ENCODE results near the gene BRCA1.

Gene BRCA1

GRCh38 chr17:43090022-43090421 is 35.1 kb downstream of the BRCA1 start:
- peaks cover 68% of the 10 kb centered on the region for H3K36me3 ChIP-seq (ENCODE audit: insufficient read depth, low read length)
- no peak for DNase-seq (ENCODE audit: low read depth, low spot score)
- H3K9ac ChIP-seq (ENCODE audit: insufficient read length): no peak overlapping the region
- no peak overlapping the region for H3K27ac ChIP-seq
- TF ChIP-seq EZH2 (IDR thresholded peaks at IDR 0.05) (no peak), POLR2AphosphoS5 (IDR thresholded peaks at IDR 0.05; ENCODE audit: borderline replicate concordance, low read depth, low read length) (no peak), FOXP2 (optimal IDR thresholded peaks at IDR 0.05; ENCODE audit: control extremely low read depth, extremely low read length, insufficient read depth) (no peak)
- H3K4me3 ChIP-seq: no peak overlapping the region
- no peaks in the 10 kb centered on the region for H3K9me3 ChIP-seq (ENCODE audit: low read depth, low read length)

- Histone ChIP-seq H3K9me3 (ENCODE audit: low read depth, low read length) (no peaks in the 10 kb centered on the region), H3K9ac (ENCODE audit: insufficient read length) (no peak overlapping the region), H3K36me3 (ENCODE audit: insufficient read depth, low read length) (peaks cover 52% of the 10 kb centered on the region), H3K27ac (no peak overlapping the region), H3K4me3 (no peak overlapping the region)
- TF ChIP-seq POLR2AphosphoS5 (IDR thresholded peaks at IDR 0.05; ENCODE audit: borderline replicate concordance, low read depth, low read length) (no peak), EZH2 (IDR thresholded peaks at IDR 0.05) (no peak), FOXP2 (optimal IDR thresholded peaks at IDR 0.05; ENCODE audit: control extremely low read depth, extremely low read length, insufficient read depth) (no peak)
- no peak for DNase-seq (ENCODE audit: low read depth, low spot score)
Measured at GRCh38 chr17:43085474-43085873, 39.7 kb downstream of the BRCA1 start.

GRCh38 chr17:43079641-43080302 is 45.4 kb downstream of the BRCA1 start:
- TF ChIP-seq EZH2 (IDR thresholded peaks at IDR 0.05) (no peak), POLR2AphosphoS5 (IDR thresholded peaks at IDR 0.05; ENCODE audit: borderline replicate concordance, low read depth, low read length) (no peak), FOXP2 (optimal IDR thresholded peaks at IDR 0.05; ENCODE audit: control extremely low read depth, extremely low read length, insufficient read depth) (no peak)
- Histone ChIP-seq H3K9me3 (ENCODE audit: low read depth, low read length) (no peaks in the 10 kb centered on the region), H3K27ac (0 out of 2 replicates have a peak overlapping the region, but pooled peaks have one; percentile 10), H3K4me3 (no peak overlapping the region), H3K9ac (ENCODE audit: insufficient read length) (no peak overlapping the region), H3K36me3 (ENCODE audit: insufficient read depth, low read length) (peaks cover 43% of the 10 kb centered on the region)
- no peak for DNase-seq (ENCODE audit: low read depth, low spot score)

GRCh38 chr17:43074869-43075268 is 50.3 kb downstream of the BRCA1 start:
- DNase-seq (ENCODE audit: low read depth, low spot score): no peak
- TF ChIP-seq EZH2 (IDR thresholded peaks at IDR 0.05): no peak
- no peak for TF ChIP-seq POLR2AphosphoS5 (IDR thresholded peaks at IDR 0.05; ENCODE audit: borderline replicate concordance, low read depth, low read length)
- no peak for TF ChIP-seq FOXP2 (optimal IDR thresholded peaks at IDR 0.05; ENCODE audit: control extremely low read depth, extremely low read length, insufficient read depth)
- no peak overlapping the region for H3K4me3 ChIP-seq
- peaks cover 33% of the 10 kb centered on the region for H3K36me3 ChIP-seq (ENCODE audit: insufficient read depth, low read length)
- no peaks in the 10 kb centered on the region for H3K9me3 ChIP-seq (ENCODE audit: low read depth, low read length)
- H3K9ac ChIP-seq (ENCODE audit: insufficient read length): no peak overlapping the region
- H3K27ac ChIP-seq: no peak overlapping the region

DNA sequence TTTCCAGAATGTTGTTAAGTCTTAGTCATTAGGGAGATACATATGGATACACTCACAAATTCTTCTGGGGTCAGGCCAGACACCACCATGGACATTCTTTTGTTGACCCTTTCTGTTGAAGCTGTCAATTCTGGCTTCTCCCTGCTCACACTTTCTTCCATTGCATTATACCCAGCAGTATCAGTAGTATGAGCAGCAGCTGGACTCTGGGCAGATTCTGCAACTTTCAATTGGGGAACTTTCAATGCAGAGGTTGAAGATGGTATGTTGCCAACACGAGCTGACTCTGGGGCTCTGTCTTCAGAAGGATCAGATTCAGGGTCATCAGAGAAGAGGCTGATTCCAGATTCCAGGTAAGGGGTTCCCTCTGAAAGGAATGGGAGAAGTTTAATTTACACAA is 54.3 kb downstream of the BRCA1 start:
- no peak for TF ChIP-seq EZH2 (IDR thresholded peaks at IDR 0.05)
- TF ChIP-seq FOXP2 (optimal IDR thresholded peaks at IDR 0.05; ENCODE audit: control extremely low read depth, extremely low read length, insufficient read depth): no peak
- no peak for TF ChIP-seq POLR2AphosphoS5 (IDR thresholded peaks at IDR 0.05; ENCODE audit: borderline replicate concordance, low read depth, low read length)

DNA sequence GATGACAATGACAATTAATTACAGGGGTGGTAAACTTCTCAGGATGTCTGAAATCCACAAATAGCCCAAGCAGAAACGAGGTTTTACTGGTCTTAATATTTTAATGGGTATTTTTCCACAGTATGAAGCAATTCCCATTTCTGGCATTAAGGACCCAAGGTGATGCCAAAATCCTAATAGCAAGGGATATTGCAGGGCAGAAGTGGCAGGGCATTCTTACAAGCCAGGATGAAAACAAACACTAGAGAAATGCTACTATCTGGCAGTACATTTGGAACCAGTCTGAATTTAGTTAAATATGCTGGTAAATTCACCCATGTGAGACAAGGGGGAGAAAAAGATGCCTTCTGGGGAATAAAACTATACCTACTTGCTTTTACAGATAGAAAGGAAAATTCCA is 54.9 kb downstream of the BRCA1 start:
- H3K27ac ChIP-seq: no peak overlapping the region
- DNase-seq (ENCODE audit: low read depth, low spot score): no peak
- TF ChIP-seq FOXP2 (optimal IDR thresholded peaks at IDR 0.05; ENCODE audit: control extremely low read depth, extremely low read length, insufficient read depth): no peak
- no peak for TF ChIP-seq POLR2AphosphoS5 (IDR thresholded peaks at IDR 0.05; ENCODE audit: borderline replicate concordance, low read depth, low read length)
- no peak for TF ChIP-seq EZH2 (IDR thresholded peaks at IDR 0.05)
- no peak overlapping the region for H3K4me3 ChIP-seq
- H3K36me3 ChIP-seq (ENCODE audit: insufficient read depth, low read length): peaks cover 39% of the 10 kb centered on the region
- no peaks in the 10 kb centered on the region for H3K9me3 ChIP-seq (ENCODE audit: low read depth, low read length)
- no peak overlapping the region for H3K9ac ChIP-seq (ENCODE audit: insufficient read length)

More for the DNA sequence above, 54.3 kb downstream of the BRCA1 start:
- Histone ChIP-seq H3K36me3 (ENCODE audit: insufficient read depth, low read length) (peaks cover 33% of the 10 kb centered on the region), H3K4me3 (no peak overlapping the region), H3K27ac (no peak overlapping the region), H3K9ac (ENCODE audit: insufficient read length) (no peak overlapping the region), H3K9me3 (ENCODE audit: low read depth, low read length) (no peaks in the 10 kb centered on the region)
- DNase-seq (ENCODE audit: low read depth, low spot score): no peak

GRCh38 chr17:43069368-43069898 is 55.7 kb downstream of the BRCA1 start:
- H3K27ac ChIP-seq: peak overlapping the region; percentile 19; the same call in 1 of the 2 replicates
- DNase-seq (ENCODE audit: low read depth, low spot score): no peak
- no peaks in the 10 kb centered on the region for H3K9me3 ChIP-seq (ENCODE audit: low read depth, low read length)
- H3K4me3 ChIP-seq: no peak overlapping the region
- TF ChIP-seq FOXP2 (optimal IDR thresholded peaks at IDR 0.05; ENCODE audit: control extremely low read depth, extremely low read length, insufficient read depth): no peak
- no peak for TF ChIP-seq EZH2 (IDR thresholded peaks at IDR 0.05)
- TF ChIP-seq POLR2AphosphoS5 (IDR thresholded peaks at IDR 0.05; ENCODE audit: borderline replicate concordance, low read depth, low read length): no peak
- H3K36me3 ChIP-seq (ENCODE audit: insufficient read depth, low read length): peaks cover 39% of the 10 kb centered on the region
- no peak overlapping the region for H3K9ac ChIP-seq (ENCODE audit: insufficient read length)

DNA sequence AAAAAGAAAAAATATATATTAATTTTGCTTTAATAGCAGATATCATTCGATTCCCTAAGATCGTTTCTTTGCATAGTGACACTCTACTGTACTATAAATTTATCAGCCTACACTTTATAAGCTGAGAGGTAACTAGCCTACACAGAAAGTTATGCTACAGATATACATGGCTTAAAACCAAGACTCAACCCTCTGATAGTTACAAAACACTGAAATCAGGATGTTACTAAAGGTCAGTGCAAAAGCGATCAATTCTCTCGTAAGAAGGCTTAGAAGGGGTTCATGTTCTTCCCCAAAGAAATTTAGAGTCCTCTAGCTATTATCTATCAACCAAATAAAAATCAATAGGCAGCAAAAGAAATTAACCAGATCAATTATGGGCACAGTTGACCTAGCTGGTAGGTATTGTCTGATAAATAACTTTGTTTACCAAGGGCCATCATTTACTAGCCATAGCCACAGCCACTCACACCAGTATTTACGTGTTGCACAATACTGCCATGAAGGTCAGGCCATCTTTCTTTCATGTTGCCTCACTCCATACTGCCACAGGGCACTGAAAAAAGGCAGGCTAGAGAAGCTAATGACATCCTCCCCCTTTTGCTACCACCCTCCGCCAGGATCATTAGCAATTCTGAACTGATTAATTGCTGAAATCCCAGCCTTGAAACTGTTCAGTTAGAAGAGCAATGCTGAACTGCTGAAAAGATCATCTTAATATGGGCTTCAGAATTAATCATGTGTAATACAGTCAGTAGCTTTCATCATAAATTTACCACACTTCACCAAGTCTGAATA is 56.4 kb downstream of the BRCA1 start:
- H3K36me3 ChIP-seq (ENCODE audit: insufficient read depth, low read length): peaks cover 35% of the 10 kb centered on the region
- DNase-seq (ENCODE audit: low read depth, low spot score): no peak
- H3K9me3 ChIP-seq (ENCODE audit: low read depth, low read length): no peaks in the 10 kb centered on the region
- H3K4me3 ChIP-seq: no peak overlapping the region
- no peak overlapping the region for H3K9ac ChIP-seq (ENCODE audit: insufficient read length)
- TF ChIP-seq EZH2 (IDR thresholded peaks at IDR 0.05): no peak
- peak overlapping the region; percentile 19; the same call in 1 of the 2 replicates for H3K27ac ChIP-seq
